NCI-H2081 treated with DMSO at 0.1 percent for 48 hours (cell line): ENCODE results near the gene ZNF709.
"Not testable (repeated sequence)": the region's sequence is repeated elsewhere in the genome, so short reads cannot be mapped to it uniquely, and the experiment has no call there.

Experiments used
- DNase-seq: peaks from one replicate; lab custom pipeline; 2025; lab: John Stamatoyannopoulos, UW

The ZNF709 gene

DNA sequence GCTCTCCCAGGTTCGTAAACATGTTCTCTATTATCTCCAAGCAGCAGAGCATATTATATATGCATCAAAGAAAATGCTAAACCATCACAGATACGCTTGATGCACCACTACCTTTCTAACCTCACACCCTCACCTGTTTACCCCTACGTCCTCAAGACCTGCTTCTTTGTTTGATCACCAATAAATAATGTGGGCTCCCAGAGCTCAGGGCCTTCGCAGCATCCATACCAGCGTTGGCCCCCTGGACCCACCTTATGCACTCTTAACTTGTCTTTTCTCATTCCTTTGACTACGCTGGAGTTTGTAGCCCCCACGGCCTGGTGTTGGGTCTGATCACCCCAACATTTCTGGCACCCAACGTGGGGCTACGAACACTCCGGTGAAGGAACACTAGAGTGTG is 33.8 kb downstream of the ZNF709 start:
- no peak for DNase-seq

DNA sequence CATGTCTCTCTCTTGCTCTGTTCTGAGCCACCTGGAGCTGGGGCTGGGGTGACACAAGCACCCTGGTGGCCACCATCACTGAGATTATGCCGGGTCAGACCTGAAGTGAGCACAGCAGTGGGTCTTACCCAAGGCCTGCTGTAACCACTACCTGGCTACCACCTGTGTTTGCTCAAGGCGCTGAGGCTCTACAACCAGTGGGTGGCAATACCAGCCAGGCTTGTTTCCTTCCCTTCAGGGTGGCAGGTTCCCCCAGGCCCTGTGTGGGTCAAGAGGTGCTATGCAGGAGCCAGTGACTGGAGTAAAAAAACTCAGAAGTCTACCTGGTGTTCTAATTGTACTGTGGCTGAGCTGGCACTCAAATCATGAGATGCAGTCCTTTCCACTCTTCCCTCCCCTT is 35.8 kb downstream of the ZNF709 start:
- DNase-seq = no peak

DNA sequence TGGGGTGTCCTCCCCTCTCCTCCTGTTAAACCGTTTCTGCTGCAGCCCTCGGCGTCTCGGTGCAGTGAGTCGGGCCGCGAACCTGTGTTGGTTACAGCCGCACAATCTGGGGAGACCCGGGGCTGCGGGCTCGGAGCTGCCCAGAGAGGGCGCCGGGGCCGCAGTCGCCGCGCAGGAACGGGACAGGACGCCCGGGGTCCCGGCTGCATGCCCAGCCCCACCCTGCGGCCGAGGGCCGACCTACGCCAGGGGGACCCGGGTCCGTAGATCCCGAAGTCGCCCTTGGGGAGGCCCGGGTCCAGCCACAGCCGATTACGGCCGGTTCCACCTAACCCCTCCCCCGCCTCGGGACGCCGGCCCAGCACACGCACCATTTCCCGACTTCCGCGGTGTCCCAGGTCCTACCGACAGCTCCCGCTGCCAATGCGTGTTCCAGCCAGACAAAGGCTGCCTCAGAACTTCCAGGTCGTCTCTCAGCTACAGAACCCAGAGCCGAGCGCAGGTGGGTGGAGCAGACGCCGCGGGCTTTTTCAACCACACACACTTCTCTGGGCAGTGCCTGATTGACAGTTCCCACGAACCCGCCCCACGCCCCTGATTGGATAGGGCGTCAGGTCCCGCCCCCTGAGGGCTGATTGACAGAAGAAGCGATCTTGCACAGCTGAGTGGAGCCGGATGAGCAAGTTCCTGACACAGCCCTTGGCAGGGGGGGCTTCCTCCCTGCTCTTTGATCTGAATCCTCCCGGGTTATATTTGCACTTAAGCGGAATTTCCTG is 43.9 kb downstream of the ZNF709 start, which contains the start of gene ZNF443:
TSS of gene ZNF443 (minus strand) at position 481 of the 776 bp plus-strand sequence. CDS start at position 374, 107 bp downstream.
- DNase-seq = peak; percentile 81

DNA sequence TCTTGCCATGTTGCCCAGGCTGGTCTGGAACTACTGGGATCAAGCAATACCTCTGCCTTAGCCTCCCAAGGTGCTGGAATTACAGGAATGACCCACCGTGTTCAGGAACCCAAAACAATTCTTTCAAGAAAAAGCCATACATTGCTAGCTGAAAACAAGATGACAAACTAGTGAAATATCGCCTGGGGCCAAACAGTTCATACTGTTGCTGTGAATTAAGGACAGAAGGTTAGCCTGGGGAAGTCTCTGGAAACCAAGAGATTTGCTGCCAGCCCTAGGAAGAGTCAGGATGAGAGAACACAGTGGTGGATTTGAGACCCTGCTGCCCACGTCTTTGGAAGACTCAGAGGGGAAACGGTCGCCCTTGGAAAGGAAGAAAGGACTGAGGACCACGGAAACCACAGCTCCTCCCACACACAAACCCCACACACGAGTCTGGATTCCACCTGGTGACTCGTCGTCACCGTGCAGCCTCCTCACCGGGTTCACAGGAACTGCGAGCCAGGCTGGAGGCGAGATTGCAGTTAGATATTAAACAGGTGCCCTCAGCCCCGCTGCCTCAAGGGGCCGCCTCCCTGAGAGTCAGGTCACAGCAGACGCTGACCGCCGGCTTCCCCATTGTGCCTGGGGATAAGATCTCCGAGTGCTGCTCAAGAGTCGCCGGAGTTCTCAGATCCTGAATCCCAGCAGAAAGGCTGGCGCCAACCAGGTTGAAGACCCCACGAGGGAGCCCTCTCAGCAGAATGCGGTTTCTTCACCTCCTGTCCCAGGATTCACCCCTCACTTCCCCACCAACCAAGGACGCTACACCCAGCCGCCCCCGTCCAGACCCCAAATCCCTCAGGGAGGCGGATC is 44.7 kb downstream of the ZNF709 start:
- not testable (repeated sequence) for DNase-seq

DNA sequence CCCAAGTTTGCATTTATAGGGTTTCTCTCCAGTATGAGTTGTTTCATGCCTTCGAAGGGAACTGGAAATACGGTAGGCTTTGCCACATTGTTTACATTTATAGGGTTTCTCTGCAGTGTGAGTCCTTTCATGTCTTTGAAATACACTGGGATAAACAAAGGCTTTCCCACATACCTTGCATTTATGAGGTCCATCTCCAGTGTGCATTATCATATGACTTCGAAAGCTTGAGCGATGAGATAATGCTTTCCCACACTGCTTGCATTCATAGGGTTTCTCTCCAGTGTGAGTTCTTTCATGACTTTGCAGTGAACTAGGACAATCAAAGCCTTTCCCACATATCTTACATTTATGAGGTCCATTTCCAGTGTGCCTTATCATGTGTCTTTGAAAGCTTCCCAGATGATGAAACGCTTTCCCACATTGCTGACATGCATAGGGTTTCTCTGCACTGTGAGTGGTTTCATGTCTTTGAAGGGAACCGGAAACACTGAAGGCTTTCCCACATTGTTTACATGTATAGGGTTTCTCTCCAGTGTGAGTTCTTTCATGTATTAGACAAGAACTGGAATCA is 53.8 kb downstream of the ZNF709 start:
- not testable (repeated sequence) for DNase-seq

DNA sequence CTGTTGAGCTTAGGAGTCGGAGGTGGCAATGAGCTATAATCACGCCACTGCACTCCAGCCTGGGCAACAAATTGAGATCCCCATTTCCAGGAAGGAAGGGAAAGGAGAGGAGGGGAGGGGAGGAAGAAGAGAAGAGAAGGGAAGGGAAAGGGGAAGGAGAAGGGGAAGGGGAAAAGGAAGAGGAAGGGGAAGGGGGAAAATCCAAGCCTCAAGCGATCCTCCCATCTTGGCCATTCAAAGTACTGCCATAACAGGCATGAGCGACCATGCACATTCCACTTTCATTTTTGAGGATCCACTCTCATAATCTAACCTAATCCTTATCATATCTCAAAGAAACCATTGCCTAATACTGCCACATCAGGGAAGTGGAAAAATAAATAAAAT is 58.7 kb downstream of the ZNF709 start:
- no peak for DNase-seq

DNA sequence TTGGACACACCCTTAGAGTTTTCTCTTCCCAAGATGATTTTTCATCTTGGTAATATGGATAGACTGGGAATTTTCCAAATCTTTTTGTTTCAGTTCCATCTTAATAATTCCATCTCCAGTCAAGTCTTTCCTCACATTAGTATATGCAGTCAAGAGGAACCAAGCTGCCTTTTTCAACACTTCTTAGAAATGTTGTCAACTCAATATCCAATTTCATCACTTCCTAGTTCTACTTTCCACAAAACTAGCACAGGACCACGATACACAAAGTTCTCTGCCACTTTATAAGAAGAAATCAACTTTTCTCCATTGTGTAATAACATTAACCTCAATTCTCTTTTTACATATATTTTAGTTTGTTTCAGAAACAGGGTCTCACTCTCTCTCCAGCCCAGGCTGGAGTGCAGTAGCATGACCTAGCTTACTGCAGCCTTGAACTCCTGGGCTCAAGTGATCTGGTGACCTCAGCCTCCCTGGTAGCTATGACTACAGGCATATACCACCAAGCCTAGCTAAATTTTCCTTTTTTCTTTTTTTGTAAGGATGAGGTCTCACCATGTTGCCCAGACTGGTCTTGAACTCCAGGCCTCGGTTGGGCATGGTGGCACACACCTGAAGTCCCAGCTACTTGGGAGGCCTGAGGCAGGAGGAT is 59.3 kb downstream of the ZNF709 start:
- DNase-seq = no peak

DNA sequence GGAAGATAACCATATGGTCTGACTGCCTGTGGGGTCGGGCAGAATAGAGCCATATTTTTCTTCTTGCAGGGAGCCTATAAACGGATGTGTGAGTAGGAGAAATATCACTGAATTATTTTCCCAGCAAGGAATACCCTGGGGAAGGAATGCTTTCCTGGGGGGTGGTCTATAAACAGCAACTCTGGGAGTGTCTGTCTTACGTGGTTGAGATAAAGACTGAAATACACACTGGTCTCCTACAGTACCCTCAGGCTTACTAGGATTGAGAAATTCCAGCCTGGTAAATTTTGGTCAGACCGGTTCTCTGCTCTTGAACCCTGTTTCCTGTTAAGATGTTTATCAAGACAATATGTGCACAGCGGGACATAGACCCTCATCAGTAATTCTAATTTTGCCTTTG is 67.3 kb downstream of the ZNF709 start:
- DNase-seq = not testable (repeated sequence)

DNA sequence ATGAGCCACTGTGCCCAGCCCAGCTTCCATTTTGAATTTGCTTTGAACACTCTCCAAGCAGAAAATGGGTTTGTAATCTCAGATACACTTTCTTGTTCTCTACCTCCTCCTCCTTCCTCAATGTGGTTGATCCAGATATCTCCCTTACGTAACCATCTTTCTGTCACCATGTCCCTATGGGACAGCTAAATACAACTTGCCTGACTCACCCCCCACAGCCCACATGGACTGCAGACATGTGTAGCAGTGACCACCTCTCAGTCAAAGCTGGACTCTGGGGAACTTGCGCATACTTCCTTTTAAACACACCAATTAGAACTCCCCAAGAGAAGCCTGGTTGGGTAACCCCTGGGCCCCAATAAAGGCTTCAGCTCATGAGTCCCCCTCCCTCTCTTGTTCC is 72.7 kb downstream of the ZNF709 start:
- DNase-seq = no peak
